GM18502 (cell line): ENCODE results near the gene ABCB10.
A peak's percentile ranks its signal among the peaks of the same experiment; 100 is the strongest.
"Not testable (repeated sequence)": the region's sequence is repeated elsewhere in the genome, so short reads cannot be mapped to it uniquely, and the experiment has no call there.

Source experiments
- ATAC-seq: cut with Tn5 transposase; IDR thresholded peaks from one replicate; pipeline ENCODE4 v1.9.1; 2021; ENCODE audit warnings: mild to moderate bottlenecking; ENCODE audit not compliant: unreplicated experiment, poor library complexity

Gene ABCB10

GRCh38 chr1:229480495-229480894 lies 78.0 kb downstream of the ABCB10 start:
- ATAC-seq, result peak; percentile 32

GRCh38 chr1:229479660-229480399 lies 78.7 kb downstream of the ABCB10 start:
- peak; percentile 70 for ATAC-seq

- ATAC-seq, result peak; percentile 78
These were observed 79.7 kb downstream of the ABCB10 start for GRCh38 chr1:229478852-229479251.

- ATAC-seq, result not testable (repeated sequence)
These were observed 82.6 kb downstream of the ABCB10 start for GRCh38 chr1:229475859-229476258.

- ATAC-seq, result no peak
These were observed 84.0 kb downstream of the ABCB10 start for GRCh38 chr1:229474509-229474908.

GRCh38 chr1:229471175-229471574 lies 87.3 kb downstream of the ABCB10 start:
- ATAC-seq, result no peak

- no peak for ATAC-seq
These were observed 88.0 kb downstream of the ABCB10 start for GRCh38 chr1:229470406-229471043.

- no peak for ATAC-seq
These were observed 91.6 kb downstream of the ABCB10 start for GRCh38 chr1:229466887-229467286.
